BLaER1 (cell line): ENCODE measurements around the gene RYR3.
"Not testable (repeated sequence)": the region's sequence is repeated elsewhere in the genome, so short reads cannot be mapped to it uniquely, and the experiment has no call there.

Source experiments
- H3K27ac ChIP-seq: shearing (Covaris generic); formaldehyde crosslinking; 2 replicates; pipeline ENCODE4 v1.8.1; 2022
- H3K27me3 ChIP-seq: shearing (Covaris generic); formaldehyde crosslinking; 2 replicates; pipeline ENCODE4 v1.8.1; 2022
- H3K36me3 ChIP-seq: shearing (Covaris generic); formaldehyde crosslinking; 2 replicates; pipeline ENCODE4 v1.8.1; 2022
- H3K4me1 ChIP-seq: shearing (Covaris generic); formaldehyde crosslinking; 2 replicates; pipeline ENCODE4 v1.8.1; 2022
- H3K4me2 ChIP-seq: shearing (Covaris generic); formaldehyde crosslinking; 2 replicates; pipeline ENCODE4 v1.8.1; 2022
- H3K4me3 ChIP-seq: shearing (Covaris generic); formaldehyde crosslinking; 2 replicates; pipeline ENCODE4 v1.8.1; 2022
- H3K9ac ChIP-seq: shearing (Covaris generic); formaldehyde crosslinking; 2 replicates; pipeline ENCODE4 v1.8.1; 2022
- H3K9me3 ChIP-seq: shearing (Covaris generic); formaldehyde crosslinking; 2 replicates; pipeline ENCODE4 v1.8.1; 2022
- H4K20me1 ChIP-seq: shearing (Covaris generic); formaldehyde crosslinking; 2 replicates; pipeline ENCODE4 v1.8.1; 2022
- Cebpa-rat ChIP-seq: shearing (Covaris generic); IDR thresholded peaks from 2 replicates; pipeline ENCODE4 v1.8.1; 2022

The RYR3 gene

GRCh38 chr15:33551860-33552259 is 241.1 kb downstream of the RYR3 start:
- Histone ChIP-seq H3K4me2 (peak overlapping the region; percentile 11; the same call in 1 of the 2 replicates), H3K4me1 (peaks cover 25% of the 10 kb centered on the region), H3K4me3 (no peak overlapping the region), H3K27me3 (no peaks in the 10 kb centered on the region), H3K9me3 (no peaks in the 10 kb centered on the region; the same call in 1 of the 2 replicates), H3K27ac (no peak overlapping the region), H3K36me3 (no peaks in the 10 kb centered on the region), H4K20me1 (no peaks in the 10 kb centered on the region), H3K9ac (no peak overlapping the region)
- TF ChIP-seq Cebpa-rat, result no peak

GRCh38 chr15:33553157-33553556 is 242.4 kb downstream of the RYR3 start:
- Histone ChIP-seq H3K4me2 (no peak overlapping the region), H3K9me3 (no peaks in the 10 kb centered on the region; the same call in 1 of the 2 replicates), H3K9ac (no peak overlapping the region), H3K27ac (no peak overlapping the region), H3K36me3 (no peaks in the 10 kb centered on the region), H4K20me1 (no peaks in the 10 kb centered on the region), H3K4me3 (no peak overlapping the region), H3K27me3 (no peaks in the 10 kb centered on the region), H3K4me1 (peaks cover 25% of the 10 kb centered on the region)
- no peak for TF ChIP-seq Cebpa-rat

- Histone ChIP-seq H4K20me1 (no peaks in the 10 kb centered on the region), H3K27me3 (no peaks in the 10 kb centered on the region), H3K36me3 (no peaks in the 10 kb centered on the region), H3K4me3 (no peak overlapping the region), H3K9ac (no peak overlapping the region), H3K27ac (no peak overlapping the region), H3K4me2 (no peak overlapping the region), H3K4me1 (no peaks in the 10 kb centered on the region), H3K9me3 (no peaks in the 10 kb centered on the region)
- TF ChIP-seq Cebpa-rat, result no peak
These were observed 248.6 kb downstream of the RYR3 start for GRCh38 chr15:33559207-33559890.

GRCh38 chr15:33561407-33561806 is 250.6 kb downstream of the RYR3 start:
- no peak overlapping the region for H3K4me3 ChIP-seq
- no peaks in the 10 kb centered on the region for H3K36me3 ChIP-seq
- no peak for TF ChIP-seq Cebpa-rat
- H3K27ac ChIP-seq, result no peak overlapping the region
- no peaks in the 10 kb centered on the region for H3K27me3 ChIP-seq
- H3K4me1 ChIP-seq, result no peaks in the 10 kb centered on the region
- H3K9me3 ChIP-seq, result no peaks in the 10 kb centered on the region
- no peaks in the 10 kb centered on the region for H4K20me1 ChIP-seq
- no peak overlapping the region for H3K4me2 ChIP-seq
- H3K9ac ChIP-seq, result no peak overlapping the region

GRCh38 chr15:33561967-33562366 is 251.2 kb downstream of the RYR3 start:
- Histone ChIP-seq H3K9ac (no peak overlapping the region), H3K36me3 (no peaks in the 10 kb centered on the region), H3K4me3 (no peak overlapping the region), H3K4me2 (no peak overlapping the region), H3K27ac (no peak overlapping the region), H3K9me3 (no peaks in the 10 kb centered on the region), H3K27me3 (no peaks in the 10 kb centered on the region), H4K20me1 (no peaks in the 10 kb centered on the region), H3K4me1 (no peaks in the 10 kb centered on the region)
- no peak for TF ChIP-seq Cebpa-rat

GRCh38 chr15:33565094-33565493 is 254.3 kb downstream of the RYR3 start:
- H3K4me3 ChIP-seq, result no peak overlapping the region
- H3K27ac ChIP-seq, result no peak overlapping the region
- H3K27me3 ChIP-seq, result no peaks in the 10 kb centered on the region
- no peaks in the 10 kb centered on the region for H4K20me1 ChIP-seq
- H3K9me3 ChIP-seq, result no peaks in the 10 kb centered on the region
- no peak overlapping the region for H3K9ac ChIP-seq
- no peaks in the 10 kb centered on the region for H3K4me1 ChIP-seq
- no peak overlapping the region for H3K4me2 ChIP-seq
- no peak for TF ChIP-seq Cebpa-rat
- no peaks in the 10 kb centered on the region for H3K36me3 ChIP-seq

- TF ChIP-seq Cebpa-rat, result no peak
- H3K27ac ChIP-seq, result no peak overlapping the region
- no peaks in the 10 kb centered on the region for H4K20me1 ChIP-seq
- H3K9me3 ChIP-seq, result no peaks in the 10 kb centered on the region
- H3K4me2 ChIP-seq, result no peak overlapping the region
- H3K9ac ChIP-seq, result no peak overlapping the region
- no peaks in the 10 kb centered on the region for H3K36me3 ChIP-seq
- no peaks in the 10 kb centered on the region for H3K27me3 ChIP-seq
- H3K4me1 ChIP-seq, result no peaks in the 10 kb centered on the region
- H3K4me3 ChIP-seq, result no peak overlapping the region
These were observed 256.9 kb downstream of the RYR3 start for GRCh38 chr15:33567652-33568051.

GRCh38 chr15:33569036-33569435 is 258.3 kb downstream of the RYR3 start:
- no peak for TF ChIP-seq Cebpa-rat
- no peaks in the 10 kb centered on the region for H3K9me3 ChIP-seq
- H4K20me1 ChIP-seq, result no peaks in the 10 kb centered on the region
- H3K27me3 ChIP-seq, result no peaks in the 10 kb centered on the region
- H3K4me1 ChIP-seq, result no peaks in the 10 kb centered on the region
- H3K36me3 ChIP-seq, result no peaks in the 10 kb centered on the region
- no peak overlapping the region for H3K27ac ChIP-seq
- H3K4me3 ChIP-seq, result no peak overlapping the region
- no peak overlapping the region for H3K4me2 ChIP-seq
- no peak overlapping the region for H3K9ac ChIP-seq

GRCh38 chr15:33577911-33578310 is 267.1 kb downstream of the RYR3 start:
- peaks cover 17% of the 10 kb centered on the region for H3K4me1 ChIP-seq
- H3K36me3 ChIP-seq, H3K4me3 ChIP-seq, H3K4me2 ChIP-seq, H3K9ac ChIP-seq, H3K27ac ChIP-seq, H4K20me1 ChIP-seq, H3K27me3 ChIP-seq, H3K9me3 ChIP-seq: not testable (repeated sequence)

- Histone ChIP-seq H3K4me2 (peak overlapping the region; percentile 63), H3K9me3 (no peaks in the 10 kb centered on the region), H3K36me3 (no peaks in the 10 kb centered on the region), H3K27ac (no peak overlapping the region), H3K4me3 (no peak overlapping the region), H3K4me1 (peaks cover 19% of the 10 kb centered on the region), H4K20me1 (no peaks in the 10 kb centered on the region), H3K27me3 (no peaks in the 10 kb centered on the region), H3K9ac (no peak overlapping the region)
- TF ChIP-seq Cebpa-rat, result no peak
These were observed 269.8 kb downstream of the RYR3 start for GRCh38 chr15:33580526-33580925.

- no peak overlapping the region for H3K9ac ChIP-seq
- H3K4me1 ChIP-seq, result peaks cover 24% of the 10 kb centered on the region
- TF ChIP-seq Cebpa-rat, result no peak
- no peaks in the 10 kb centered on the region for H4K20me1 ChIP-seq
- H3K27me3 ChIP-seq, result no peaks in the 10 kb centered on the region
- no peaks in the 10 kb centered on the region for H3K36me3 ChIP-seq
- peak overlapping the region; percentile 63 for H3K4me2 ChIP-seq
- no peaks in the 10 kb centered on the region for H3K9me3 ChIP-seq
- H3K27ac ChIP-seq, result no peak overlapping the region
- H3K4me3 ChIP-seq, result no peak overlapping the region
These were observed 270.3 kb downstream of the RYR3 start for GRCh38 chr15:33581032-33581431.
